SK-N-SH treated with all-trans-retinoic acid at 6 μM for 48 hours (cell line): ENCODE measurements around the gene SP2.

Experiments
- ATAC-seq: fragments of 200-7000 bp; cut with Tn5 transposase; 3 replicates; pipeline ENCODE4 v1.9.1; 2020; ENCODE audit warnings: mild to moderate bottlenecking, moderate library complexity
- ARNTL ChIP-seq: fragments of 450-650 bp; formaldehyde crosslinking; IDR thresholded peaks from 2 replicates; pipeline ENCODE4 v1.5.0; 2020; ENCODE audit warnings: low read depth, mild to moderate bottlenecking, moderate library complexity, borderline replicate concordance
- BACH2 ChIP-seq: fragments of 250-450 bp; sonication (Bioruptor Pico); IDR thresholded peaks from 2 replicates; pipeline ENCODE4 v1.9.0; 2021; ENCODE audit warnings: mild to moderate bottlenecking, borderline replicate concordance
- CREB5 ChIP-seq: fragments of 250-450 bp; sonication (Bioruptor Pico); IDR thresholded peaks from 2 replicates; pipeline ENCODE4 v1.5.1; 2020; ENCODE audit warnings: low read depth, mild to moderate bottlenecking, moderate library complexity
- CSDC2 ChIP-seq: fragments of 250-450 bp; sonication (Bioruptor Pico); IDR thresholded peaks from 2 replicates; pipeline ENCODE4 v1.5.0; 2020; ENCODE audit warnings: mild to moderate bottlenecking, moderate library complexity
- CSRNP3 ChIP-seq: fragments of 250-450 bp; sonication (Bioruptor Pico); IDR thresholded peaks from 2 replicates; pipeline ENCODE4 v1.5.1; 2021; ENCODE audit warnings: mild to moderate bottlenecking, moderate library complexity
- ESRRG ChIP-seq: fragments of 250-450 bp; sonication (Bioruptor Pico); IDR thresholded peaks from 2 replicates; pipeline ENCODE4 v1.6.1; 2021; ENCODE audit warnings: mild to moderate bottlenecking
- GLIS3 ChIP-seq: fragments of 250-450 bp; sonication (Bioruptor Pico); IDR thresholded peaks from 2 replicates; pipeline ENCODE4 v1.5.0; 2020; ENCODE audit warnings: mild to moderate bottlenecking, moderate library complexity
- ISL1 ChIP-seq: fragments of 250-450 bp; sonication (Bioruptor Pico); IDR thresholded peaks from 2 replicates; pipeline ENCODE4 v2.1.2; 2022; ENCODE audit warnings: mild to moderate bottlenecking, moderate library complexity
- OSR1 ChIP-seq: fragments of 250-450 bp; sonication (Bioruptor Pico); IDR thresholded peaks from 2 replicates; pipeline ENCODE4 v1.8.0; 2022; ENCODE audit warnings: moderate library complexity, mild to moderate bottlenecking, inconsistent platforms
- PATZ1 ChIP-seq: fragments of 250-450 bp; sonication (Bioruptor Pico); IDR thresholded peaks from 2 replicates; pipeline ENCODE4 v1.8.0; 2020; ENCODE audit warnings: mild to moderate bottlenecking, moderate library complexity, borderline replicate concordance
- POU6F1 ChIP-seq: fragments of 250-450 bp; sonication (Bioruptor Pico); IDR thresholded peaks from 2 replicates; pipeline ENCODE4 v1.8.0; 2021; ENCODE audit warnings: low read depth, mild to moderate bottlenecking, moderate library complexity, borderline replicate concordance
- PPARA ChIP-seq: fragments of 250-450 bp; sonication (Bioruptor Pico); IDR thresholded peaks from 2 replicates; pipeline ENCODE4 v1.5.0; 2020; ENCODE audit warnings: mild to moderate bottlenecking, borderline replicate concordance
- RARB ChIP-seq: fragments of 250-450 bp; sonication (Bioruptor Pico); IDR thresholded peaks from 2 replicates; pipeline ENCODE4 v1.8.0; 2021; ENCODE audit warnings: mild to moderate bottlenecking, moderate library complexity
- SNAI2 ChIP-seq: fragments of 250-450 bp; sonication (Bioruptor Pico); IDR thresholded peaks from 2 replicates; pipeline ENCODE4 v1.5.0; 2020; ENCODE audit warnings: mild to moderate bottlenecking, moderate library complexity
- TCF4 ChIP-seq: fragments of 250-450 bp; sonication (Bioruptor Pico); IDR thresholded peaks from 2 replicates; pipeline ENCODE4 v1.8.0; 2021; ENCODE audit warnings: mild to moderate bottlenecking, moderate library complexity, borderline replicate concordance
- TOX ChIP-seq: fragments of 250-450 bp; sonication (Bioruptor Pico); IDR thresholded peaks from 2 replicates; pipeline ENCODE4 v1.8.0; 2021; ENCODE audit warnings: mild to moderate bottlenecking, moderate library complexity, borderline replicate concordance
- TSHZ2 ChIP-seq: fragments of 250-450 bp; sonication (Bioruptor Pico); IDR thresholded peaks from 2 replicates; pipeline ENCODE4 v1.5.0; 2020; ENCODE audit warnings: mild to moderate bottlenecking, moderate library complexity
- ZC3H10 ChIP-seq: fragments of 250-450 bp; sonication (Bioruptor Pico); IDR thresholded peaks from 2 replicates; pipeline ENCODE4 v1.5.1; 2021; ENCODE audit warnings: mild to moderate bottlenecking, moderate library complexity
- ZFP3 ChIP-seq: fragments of 250-450 bp; sonication (Bioruptor Pico); IDR thresholded peaks from 2 replicates; pipeline ENCODE4 v1.5.0; 2020; ENCODE audit warnings: mild to moderate bottlenecking, moderate library complexity
- ZFP30 ChIP-seq: fragments of 450-650 bp; formaldehyde crosslinking; IDR thresholded peaks from 2 replicates; pipeline ENCODE4 v1.5.0; 2022; ENCODE audit warnings: mild to moderate bottlenecking, moderate library complexity
- ZNF565 ChIP-seq: fragments of 450-650 bp; formaldehyde crosslinking; conservative IDR thresholded peaks from 2 replicates; pipeline ENCODE4 v1.5.0; 2020; ENCODE audit warnings: low read depth, mild to moderate bottlenecking, moderate library complexity
- ZNF70 ChIP-seq: fragments of 450-650 bp; formaldehyde crosslinking; IDR thresholded peaks from 2 replicates; pipeline ENCODE4 v1.5.0; 2020; ENCODE audit warnings: mild to moderate bottlenecking, moderate library complexity
- ZNF8 ChIP-seq: fragments of 450-650 bp; formaldehyde crosslinking; IDR thresholded peaks from 2 replicates; pipeline ENCODE4 v1.5.0; 2020; ENCODE audit warnings: mild to moderate bottlenecking, moderate library complexity

The SP2 gene

GRCh38 chr17:47970725-47971499, 74.9 kb downstream of the SP2 start, which contains the start of gene CDK5RAP3:
Gene CDK5RAP3, plus strand, starts transcription at chr17:47971113. Its CDS starts 34 bp downstream, at chr17:47971147.
- TF ChIP-seq ARNTL (CRISPR knock-in tag) (no peak), TOX (CRISPR knock-in tag) (no peak), GLIS3 (CRISPR knock-in tag) (0 out of 2 replicates have a peak, but pooled peaks have one; percentile 70), ZNF70 (CRISPR knock-in tag) (no peak), CSDC2 (peak; percentile 90; the same call in 1 of the 2 replicates), ZC3H10 (CRISPR knock-in tag) (no peak), OSR1 (CRISPR knock-in tag) (no peak), POU6F1 (CRISPR knock-in tag) (no peak), ESRRG (CRISPR knock-in tag) (no peak), CREB5 (CRISPR knock-in tag) (no peak), TCF4 (peak; percentile 19; the same call in 1 of the 2 replicates), RARB (CRISPR knock-in tag) (no peak), ZNF565 (CRISPR knock-in tag) (0 out of 2 replicates have a peak, but pooled peaks have one; percentile 10), TSHZ2 (peak; percentile 78), CSRNP3 (CRISPR knock-in tag) (peak; percentile 67; the same call in 1 of the 2 replicates), PATZ1 (0 out of 2 replicates have a peak, but pooled peaks have one; percentile 50), ZFP30 (CRISPR knock-in tag) (no peak), SNAI2 (CRISPR knock-in tag) (peak; percentile 41; the same call in 1 of the 2 replicates), ISL1 (CRISPR knock-in tag) (no peak), ZNF8 (CRISPR knock-in tag) (peak; percentile 43; the same call in 1 of the 2 replicates), BACH2 (peak; percentile 68; the same call in 1 of the 2 replicates), ZFP3 (CRISPR knock-in tag) (peak; percentile 85), PPARA (CRISPR knock-in tag) (no peak)
- ATAC-seq: peak; percentile 99

- ATAC-seq: no peak
- TF ChIP-seq PATZ1 (no peak), ZNF565 (CRISPR knock-in tag) (no peak), ARNTL (CRISPR knock-in tag) (no peak), ZFP3 (CRISPR knock-in tag) (no peak), TOX (CRISPR knock-in tag) (no peak), PPARA (CRISPR knock-in tag) (no peak)
These were observed 77.5 kb downstream of the SP2 start for GRCh38 chr17:47973541-47973940.
